SHP77 (cell line): Measurements from ENCODE around the gene PTTG1IP.
A peak's percentile ranks its signal among the peaks of the same experiment; 100 is the strongest.
"Not testable (repeated sequence)": the region's sequence is repeated elsewhere in the genome, so short reads cannot be mapped to it uniquely, and the experiment has no call there.

Experiments
- DNase-seq, 2 experiments: peaks; one replicate each; lab custom pipeline; 2025; lab: John Stamatoyannopoulos, UW

Gene PTTG1IP

DNA sequence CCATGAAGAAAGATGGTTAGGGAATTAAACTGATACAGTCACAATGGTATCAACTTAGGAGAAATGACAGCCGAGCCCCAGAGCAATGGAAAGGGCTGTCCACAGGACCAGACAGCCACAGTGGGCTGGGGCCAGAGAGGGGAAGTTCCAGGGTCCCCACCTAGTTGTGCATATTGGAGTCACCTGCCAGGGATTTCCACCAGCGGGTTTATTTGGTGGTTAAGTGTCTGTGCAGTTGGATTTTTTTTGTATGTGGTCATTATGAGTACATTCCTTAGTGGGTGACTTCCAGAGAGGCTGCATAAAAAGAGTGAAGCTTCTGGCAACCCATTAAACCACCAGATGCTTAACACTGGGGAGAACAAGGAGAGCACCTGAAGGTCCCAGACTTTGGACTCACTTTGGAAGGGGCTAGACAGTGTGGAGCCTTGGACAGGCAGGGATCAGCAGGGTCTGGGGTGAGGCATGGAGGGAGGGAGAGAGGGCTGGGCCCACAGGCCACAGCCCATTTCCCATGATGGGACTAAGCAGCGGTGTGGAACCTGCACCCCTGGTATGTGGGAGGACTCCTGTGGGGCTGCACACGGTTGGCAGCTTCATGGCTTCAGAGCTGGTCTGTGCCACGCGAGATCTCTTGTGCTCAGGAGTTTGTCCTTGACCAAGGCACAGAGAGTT lies 7.8 kb upstream of the PTTG1IP start:
- DNase-seq: no peak

GRCh38 chr21:44880405-44881197 lies 7.1 kb upstream of the PTTG1IP start:
- DNase-seq: no peak

- not testable (repeated sequence) for DNase-seq
Observed at GRCh38 chr21:44879238-44879637, 5.7 kb upstream of the PTTG1IP start.

DNA sequence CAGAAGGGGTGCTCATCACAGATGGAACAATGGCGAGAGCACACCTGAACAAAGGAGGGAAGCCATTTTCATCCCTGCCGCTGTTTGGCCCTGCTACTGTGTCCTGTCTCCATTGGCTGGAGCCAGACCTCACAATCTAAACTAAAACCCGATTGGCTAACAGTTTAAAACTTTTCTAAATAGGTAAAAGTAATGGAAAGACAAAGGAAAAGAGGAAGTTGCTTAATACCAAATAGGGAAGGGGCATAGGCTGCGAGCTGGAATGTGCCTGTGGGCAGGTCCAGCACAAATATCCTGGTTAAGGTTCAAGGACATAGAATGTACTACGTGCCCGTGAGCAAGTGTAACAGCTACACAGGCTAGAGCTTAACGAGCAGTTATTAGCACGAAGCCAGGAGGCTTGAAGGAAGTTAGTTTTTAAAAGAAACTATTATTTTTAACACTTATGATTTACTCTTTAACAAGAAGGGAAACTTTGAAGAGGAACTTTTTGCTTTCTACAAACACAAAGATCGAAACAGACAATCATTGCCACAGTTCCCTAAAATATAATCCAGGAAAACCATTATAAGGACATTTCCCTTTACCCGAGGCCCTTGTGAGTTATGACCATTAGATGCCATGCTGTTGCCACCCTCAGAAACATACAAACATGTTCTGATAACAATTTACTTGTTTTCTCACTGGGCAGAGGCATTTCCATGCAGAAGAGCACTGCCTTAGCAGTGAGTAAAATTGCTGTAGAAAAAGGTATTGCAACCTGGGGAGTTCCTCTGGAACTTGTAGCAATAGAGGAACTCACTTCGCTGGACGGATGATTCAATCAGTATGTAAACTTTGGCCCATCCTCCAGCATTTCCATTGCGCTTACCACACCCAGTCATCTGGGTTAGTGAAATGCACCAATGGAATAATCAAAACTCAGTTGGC lies 4.8 kb upstream of the PTTG1IP start:
- DNase-seq: no peak

DNA sequence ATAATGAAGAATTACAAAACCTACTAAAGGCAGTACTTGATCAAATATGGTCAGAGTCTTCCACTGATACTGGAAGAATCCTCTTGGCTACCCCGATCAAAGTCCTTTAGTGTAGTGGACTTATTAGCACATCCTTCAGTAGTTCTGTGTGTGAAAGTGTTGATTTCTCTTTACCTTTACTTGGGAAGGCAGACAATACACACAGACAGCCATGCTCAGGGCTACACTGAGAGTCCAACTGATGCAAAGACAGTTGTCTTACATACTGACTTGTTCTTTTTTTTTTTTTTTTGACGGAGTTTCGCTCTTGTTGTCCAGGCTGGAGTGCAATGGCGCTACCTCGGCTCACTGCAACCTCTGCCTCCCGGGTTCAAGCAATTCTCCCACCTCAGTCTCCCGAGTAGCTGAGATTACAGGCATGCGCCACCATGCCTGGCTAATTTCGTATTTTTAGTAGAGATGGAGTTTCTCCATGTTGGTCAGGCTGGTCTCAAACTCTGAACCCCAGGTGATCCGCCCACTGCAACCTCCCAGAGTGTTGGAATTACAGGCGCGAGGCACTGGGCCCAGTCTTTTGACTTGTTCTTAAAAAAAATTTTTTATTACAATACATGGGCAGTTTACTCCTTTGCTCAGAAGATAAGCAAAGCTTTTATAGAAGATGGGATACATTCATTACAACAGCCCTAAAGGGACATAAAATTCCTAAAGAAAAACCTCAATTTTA lies 3.5 kb upstream of the PTTG1IP start:
- DNase-seq: no peak

GRCh38 chr21:44875316-44875700 lies 1.8 kb upstream of the PTTG1IP start:
- no peak for DNase-seq

DNA sequence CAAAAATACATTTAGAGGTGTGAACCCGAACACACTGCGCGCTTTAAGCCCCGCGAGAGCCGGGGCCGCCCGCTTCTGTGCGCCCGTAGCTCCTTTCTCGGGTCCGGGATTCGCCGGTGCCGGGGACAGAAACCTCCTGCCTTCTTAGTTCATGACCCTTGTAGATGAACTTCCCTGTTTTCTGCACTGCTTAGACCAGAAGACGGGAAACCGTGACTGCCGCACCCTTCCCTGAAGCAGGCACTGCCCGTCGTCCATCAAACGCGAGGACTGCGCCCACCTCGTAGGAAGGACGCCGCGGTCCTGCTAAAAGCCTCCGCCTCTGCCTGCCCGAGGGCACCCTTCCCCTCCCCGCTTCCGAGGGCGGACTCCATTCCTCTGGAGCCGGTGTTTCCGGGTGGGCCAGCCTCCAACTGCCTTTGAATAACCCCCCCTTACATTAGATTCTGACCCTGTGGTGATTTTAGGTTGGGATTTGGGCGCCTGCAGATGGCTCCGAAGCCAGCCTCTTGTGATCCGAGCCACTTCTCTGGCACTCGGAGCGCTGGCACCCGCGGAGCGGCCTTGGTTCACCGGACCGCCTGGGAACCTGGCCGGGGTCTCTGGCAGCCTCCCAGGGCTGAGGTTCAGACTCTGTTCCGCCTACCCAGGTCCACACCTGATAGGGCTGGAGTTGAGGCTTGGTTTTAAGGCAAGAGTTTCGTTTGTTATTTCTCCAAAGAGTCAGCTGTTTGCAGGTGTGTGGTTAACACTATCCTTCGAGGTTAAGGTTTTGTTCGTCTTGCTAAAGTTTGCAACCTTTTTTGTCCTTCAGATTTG lies 1.2 kb upstream of the PTTG1IP start:
- DNase-seq: no peak

DNA sequence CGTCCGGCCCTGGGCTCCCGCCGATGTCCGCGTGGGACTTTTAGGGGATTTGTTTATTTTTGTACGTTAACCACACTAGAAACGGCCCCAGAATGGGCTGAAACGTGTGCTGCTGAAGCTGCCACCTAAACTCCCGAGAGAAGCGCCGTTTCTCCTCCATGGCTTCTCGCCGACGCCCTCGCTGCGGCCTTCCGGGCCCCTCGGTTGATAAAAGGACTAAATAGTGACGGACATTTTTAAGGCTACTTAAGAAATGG lies 678 bp upstream of the PTTG1IP start:
- DNase-seq: no peak

GRCh38 chr21:44872649-44873355 lies 688 bp downstream of the PTTG1IP start:
- DNase-seq: no peak

GRCh38 chr21:44872323-44872648 lies 1.2 kb downstream of the PTTG1IP start:
- DNase-seq: no peak

DNA sequence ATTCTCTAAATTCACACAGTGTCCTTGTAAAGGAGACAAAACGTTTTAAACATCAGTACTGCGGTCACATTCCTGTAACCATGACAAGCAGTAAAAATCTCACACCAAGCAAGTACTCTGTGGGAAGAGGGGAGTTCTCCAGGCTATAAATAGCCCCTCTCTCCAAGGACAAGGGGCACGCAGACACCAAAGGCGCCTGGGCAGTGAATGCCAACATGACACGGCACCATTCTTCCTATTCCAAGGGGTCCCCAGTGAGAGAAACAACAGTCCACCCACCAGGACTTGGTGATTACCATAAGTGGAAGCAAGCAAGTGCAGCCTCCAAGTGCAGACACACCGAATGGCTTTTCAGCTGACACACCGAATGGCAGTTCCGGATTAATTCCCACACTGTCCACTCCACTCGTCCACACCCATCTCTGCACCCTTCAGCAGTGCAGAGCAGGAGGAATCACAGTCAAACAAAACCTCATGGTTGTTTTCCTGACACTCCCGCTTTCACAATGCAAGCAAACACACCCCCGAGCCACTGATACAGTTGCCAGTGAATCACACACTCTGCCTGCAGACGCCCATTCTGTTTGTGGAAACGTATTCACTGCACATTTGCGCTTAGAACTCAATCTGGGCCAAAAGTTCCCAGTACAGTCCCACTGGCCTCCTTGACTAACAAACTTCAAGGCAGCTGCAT lies 1.8 kb downstream of the PTTG1IP start:
- DNase-seq: no peak

DNA sequence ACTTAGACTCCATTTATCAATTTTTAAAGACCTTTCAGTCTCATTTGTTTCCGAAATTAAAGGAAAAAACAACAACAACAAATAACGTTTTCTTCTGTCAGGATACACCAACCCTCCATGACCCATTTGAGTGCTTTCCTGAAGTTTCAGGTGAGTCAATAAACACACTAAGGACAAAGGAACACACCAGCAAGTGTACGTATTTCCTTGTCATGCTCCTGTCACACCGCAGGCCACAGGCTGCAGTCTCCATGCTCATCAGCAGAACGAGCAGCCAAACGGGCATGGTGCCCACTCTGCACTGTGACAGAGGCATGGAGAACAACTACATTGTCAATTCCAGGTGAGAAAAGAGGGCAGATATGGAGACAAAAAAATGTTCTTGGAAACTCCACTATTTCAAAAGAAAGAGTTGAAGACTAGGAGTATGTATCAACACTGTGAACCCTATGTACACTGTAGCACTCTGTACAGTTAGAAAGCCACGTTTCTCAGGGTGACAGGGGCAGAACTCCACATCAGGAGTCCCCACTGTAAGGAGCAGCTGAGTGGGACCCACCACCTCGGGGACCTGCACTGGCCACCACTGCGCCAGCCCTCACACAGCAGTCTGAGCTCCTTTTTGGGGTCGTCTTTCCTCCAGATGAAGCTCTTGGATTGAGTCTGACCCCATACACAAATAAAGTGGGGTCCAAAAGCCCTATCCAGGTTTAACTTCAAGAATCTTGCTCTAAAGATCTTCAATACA lies 2.6 kb downstream of the PTTG1IP start:
- DNase-seq: peak in 1 of 2 experiments; percentile 24

DNA sequence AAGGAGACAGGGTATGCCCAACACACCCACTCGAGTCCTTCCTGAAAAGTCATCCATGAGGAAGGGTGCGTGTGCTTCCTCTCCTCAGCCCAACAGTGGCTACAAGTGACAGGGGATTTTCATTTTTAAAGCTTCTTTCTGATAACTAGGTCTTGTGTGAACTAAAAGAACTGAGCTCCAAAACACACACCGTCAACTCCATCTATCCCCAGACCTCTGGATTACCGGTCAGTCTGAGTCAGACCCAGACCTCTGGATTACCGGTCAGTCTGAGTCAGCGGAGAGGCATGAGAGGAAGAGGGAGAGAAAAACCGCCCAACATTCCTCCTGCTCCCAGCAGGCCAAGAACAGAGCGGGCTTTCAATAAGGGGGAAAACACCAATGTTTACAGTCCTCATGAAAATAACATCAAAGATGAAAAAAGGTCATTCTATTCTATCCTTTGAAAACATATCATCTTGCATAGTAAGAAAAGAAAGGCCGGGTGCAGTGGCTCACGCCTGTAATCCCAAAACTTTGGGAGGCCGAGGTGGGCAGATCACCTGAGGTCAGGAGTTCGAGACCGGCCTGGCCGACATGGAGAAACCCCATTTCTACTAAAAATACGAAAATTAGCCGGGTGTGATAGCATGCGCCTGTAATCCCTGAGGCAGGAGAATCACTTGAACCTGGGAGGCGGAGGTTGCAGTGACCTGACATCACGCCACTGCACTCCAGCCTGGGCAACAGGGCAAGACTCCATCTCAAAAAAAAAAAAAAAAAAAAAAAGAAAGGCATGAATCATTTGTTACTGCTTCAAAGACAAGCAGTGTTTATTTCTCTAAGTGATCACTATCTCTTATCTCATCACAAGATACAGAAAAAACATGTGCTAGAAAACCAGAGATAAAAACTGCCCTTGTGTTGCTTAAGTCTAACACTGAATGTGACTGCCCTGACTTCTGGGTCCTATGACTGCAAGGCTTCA lies 3.4 kb downstream of the PTTG1IP start:
- no peak for DNase-seq

DNA sequence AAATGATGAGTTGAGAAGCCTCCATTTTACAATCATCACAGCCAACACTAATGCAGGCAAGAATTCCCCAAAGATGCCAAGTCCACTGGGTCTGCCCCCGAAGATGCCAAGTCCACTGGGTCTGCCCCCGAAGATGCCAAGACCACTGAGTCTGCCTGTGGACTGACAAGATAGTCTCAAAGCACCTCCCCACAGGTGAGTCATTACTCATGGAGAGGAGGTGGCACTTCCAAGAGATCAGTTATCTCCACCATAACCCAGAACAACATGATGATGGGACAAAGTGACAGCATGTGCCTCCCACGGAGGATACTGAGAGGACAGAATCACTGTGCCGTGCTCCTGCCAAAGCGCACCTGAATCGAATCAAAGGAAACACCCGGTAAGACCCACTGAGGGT lies 4.8 kb downstream of the PTTG1IP start:
- no peak for DNase-seq

GRCh38 chr21:44867999-44868700 lies 5.3 kb downstream of the PTTG1IP start:
- DNase-seq: no peak

- DNase-seq: no peak
Observed at GRCh38 chr21:44867464-44867863, 6.0 kb downstream of the PTTG1IP start.

- peak; percentile 80 to 87 for DNase-seq
Observed at GRCh38 chr21:44866780-44867179, 6.7 kb downstream of the PTTG1IP start.
